Measurements from ENCODE around the gene FXYD1.
"Not testable (repeated sequence)": the region's sequence is repeated elsewhere in the genome, so short reads cannot be mapped to it uniquely, and the experiment has no call there.

The FXYD1 gene

DNA sequence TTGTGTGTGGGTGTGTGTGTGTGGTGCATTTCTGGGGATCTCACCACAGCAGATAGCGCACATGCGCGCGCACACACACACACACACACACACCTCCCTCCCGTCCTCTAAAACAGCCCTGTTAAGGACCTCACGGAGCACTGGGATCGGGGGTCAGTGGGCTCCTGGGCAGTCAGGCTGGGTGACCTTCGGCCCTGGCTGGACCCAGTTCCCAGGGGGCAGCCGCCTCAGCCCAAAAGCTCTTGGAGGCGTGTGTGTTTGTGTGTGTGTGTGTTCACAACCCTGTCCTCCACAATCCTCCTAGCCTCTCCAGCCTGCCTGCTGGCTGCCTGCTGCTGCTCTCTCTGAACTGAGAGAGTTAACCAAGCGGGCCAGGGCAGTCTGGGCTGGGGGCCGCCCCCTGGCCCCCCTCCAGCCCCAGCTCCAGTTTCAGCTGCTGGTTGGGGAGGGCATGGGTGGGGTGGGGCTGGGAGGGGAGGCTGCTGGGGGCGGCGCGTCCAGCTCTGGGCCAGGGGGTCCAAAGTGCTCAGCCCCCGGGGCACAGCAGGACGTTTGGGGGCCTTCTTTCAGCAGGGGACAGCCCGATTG lies at the start of gene FXYD1:
TSS of gene FXYD1 (plus strand) at position 520 of the 588 bp plus-strand sequence. CDS start 1,256 bp downstream, outside the sequence.
- no peak for DNase-seq (ENCODE audit: low read depth)

DNA sequence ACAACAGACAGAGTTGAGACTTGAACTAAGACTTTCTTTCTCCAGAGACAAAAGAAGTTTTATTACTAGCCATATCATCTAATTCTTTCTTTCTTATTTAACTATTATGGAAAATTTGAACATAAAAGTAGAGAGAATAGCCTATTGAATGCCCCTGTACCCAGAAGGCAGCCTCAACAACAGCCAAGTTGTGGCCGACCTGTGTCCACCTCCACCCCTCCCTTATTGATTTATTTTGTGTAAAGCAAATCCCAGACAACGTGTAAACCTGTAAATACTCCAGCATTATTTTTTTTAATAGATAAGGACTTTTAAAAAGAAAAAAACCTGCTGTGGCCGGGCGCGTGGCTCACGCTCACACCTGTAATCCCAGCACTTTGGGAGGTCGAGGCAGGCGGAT lies 49.1 kb upstream of the FXYD1 start:
- DNase-seq (ENCODE audit: low read depth) = no peak

DNA sequence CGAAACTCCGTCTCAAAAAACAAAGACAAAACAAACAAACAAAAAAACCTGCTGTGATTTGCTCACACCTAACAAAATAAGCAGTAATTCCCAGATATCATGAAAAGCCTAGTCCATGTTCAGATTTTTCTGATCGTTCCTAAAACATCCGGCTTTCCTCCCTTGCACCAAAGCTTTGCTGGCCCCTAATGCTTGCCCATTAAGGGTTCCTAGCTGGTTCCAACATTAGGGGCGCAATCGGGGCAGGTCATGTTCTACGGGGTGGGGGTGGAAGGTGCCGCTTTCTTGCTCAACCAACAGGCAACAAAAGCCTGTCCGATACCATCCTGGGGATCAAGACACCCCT lies 48.5 kb upstream of the FXYD1 start:
- no peak for DNase-seq (ENCODE audit: low read depth)

DNA sequence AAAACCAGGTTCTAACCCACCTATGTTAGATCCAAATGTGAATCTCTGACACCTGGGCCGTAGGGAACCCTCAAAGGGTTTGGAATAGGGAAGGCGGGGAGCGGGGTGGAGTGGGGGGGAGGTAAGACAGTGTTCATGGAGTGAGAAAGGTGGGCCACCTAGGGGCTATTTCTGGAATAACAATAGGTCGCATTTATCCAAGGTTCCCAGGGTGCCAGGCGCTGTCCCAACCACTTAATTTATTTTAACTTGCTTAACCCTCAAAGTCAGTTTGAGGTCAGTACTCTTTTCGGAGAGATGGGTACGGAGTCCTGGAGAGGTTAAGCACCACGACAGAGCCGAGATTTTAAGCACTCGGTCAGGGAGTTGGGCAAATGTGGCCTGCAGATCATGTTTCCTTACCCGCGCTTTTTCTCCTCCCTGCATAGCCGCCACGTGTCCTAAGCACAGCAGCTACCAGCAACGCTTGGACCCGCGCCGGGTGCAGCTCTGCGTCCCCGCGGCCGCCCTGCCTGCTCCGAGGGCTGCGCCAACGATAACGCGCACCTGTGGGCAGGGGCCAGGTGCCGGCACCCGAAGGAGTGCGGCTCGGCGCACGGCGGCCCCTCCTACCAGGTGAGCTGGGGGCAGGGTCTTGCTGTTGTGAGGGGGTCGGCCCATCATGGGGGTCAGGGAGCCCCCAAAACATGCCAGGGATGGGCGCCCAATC lies 48.0 kb upstream of the FXYD1 start:
- DNase-seq (ENCODE audit: low read depth) = no peak

DNA sequence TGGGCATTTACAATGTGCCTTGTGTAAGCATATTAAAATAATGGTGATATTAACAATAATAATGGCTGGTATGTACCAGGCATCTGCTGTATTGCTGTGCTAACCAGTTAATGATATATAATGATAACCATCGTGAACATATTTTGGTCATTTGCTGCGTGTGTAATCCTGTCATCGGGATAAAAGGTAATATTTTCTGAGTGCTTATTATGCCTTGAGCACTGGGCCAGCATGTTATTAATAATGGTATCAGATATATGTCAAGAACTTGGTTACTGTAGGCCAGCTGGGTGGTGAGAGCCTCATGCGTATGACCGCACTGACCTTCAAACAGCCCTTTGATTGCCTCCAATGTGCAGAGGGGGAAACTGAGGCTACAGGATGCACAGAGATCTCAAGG lies 45.2 kb upstream of the FXYD1 start:
- no peak for DNase-seq (ENCODE audit: low read depth)

DNA sequence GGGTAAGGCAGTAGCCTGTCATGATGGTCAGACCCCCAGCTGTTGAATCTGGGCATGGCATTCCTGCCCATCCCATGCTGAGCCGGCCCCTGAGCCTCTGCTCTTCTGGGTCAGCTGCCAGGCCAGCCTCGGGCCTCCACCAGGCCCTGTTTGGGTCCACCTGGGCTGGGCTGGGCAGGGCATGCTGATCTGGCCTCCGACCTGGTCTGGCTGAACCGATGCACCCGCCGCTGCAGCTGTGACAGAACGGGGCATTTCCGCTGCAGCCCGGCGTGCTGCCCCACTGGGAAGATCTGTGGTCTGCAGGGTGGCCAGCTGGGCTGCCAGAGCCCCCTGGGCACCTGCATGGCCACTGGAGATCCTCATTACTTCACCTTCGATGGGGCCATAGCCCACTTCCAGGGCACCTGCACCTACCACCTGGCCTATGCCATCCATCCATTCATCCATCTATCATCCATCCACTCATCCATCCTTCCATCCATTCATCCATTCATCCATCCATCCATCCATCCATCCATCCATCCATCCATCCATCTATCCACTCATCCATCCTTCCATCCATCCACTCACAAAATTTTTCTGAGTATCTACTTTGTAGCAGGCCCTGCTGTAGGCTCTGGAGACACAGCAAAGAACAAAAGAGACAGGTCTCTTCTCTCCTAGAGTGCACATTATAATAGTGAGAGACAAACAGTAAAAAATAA lies 44.5 kb upstream of the FXYD1 start:
- DNase-seq (ENCODE audit: low read depth) = no peak

DNA sequence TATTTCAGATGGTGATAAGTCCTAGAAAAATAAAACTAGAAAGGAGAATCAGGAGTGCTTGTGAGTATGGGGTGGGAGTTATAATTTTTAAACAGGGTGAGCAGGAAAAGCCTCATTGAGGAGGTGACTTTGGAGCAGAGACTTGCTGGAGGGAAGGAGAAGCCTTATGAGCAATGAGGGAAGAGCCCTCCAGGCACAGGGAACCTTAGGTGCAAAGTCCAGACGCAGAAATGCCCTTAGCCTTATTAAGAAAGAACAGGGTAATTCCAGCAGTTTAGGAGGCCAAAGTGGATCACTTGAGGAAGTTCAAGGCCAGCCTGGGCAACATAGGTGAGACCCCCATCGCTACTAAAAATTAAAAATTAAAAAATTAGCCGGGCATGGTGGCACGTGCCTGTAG lies 44.0 kb upstream of the FXYD1 start:
- no peak for DNase-seq (ENCODE audit: low read depth)

DNA sequence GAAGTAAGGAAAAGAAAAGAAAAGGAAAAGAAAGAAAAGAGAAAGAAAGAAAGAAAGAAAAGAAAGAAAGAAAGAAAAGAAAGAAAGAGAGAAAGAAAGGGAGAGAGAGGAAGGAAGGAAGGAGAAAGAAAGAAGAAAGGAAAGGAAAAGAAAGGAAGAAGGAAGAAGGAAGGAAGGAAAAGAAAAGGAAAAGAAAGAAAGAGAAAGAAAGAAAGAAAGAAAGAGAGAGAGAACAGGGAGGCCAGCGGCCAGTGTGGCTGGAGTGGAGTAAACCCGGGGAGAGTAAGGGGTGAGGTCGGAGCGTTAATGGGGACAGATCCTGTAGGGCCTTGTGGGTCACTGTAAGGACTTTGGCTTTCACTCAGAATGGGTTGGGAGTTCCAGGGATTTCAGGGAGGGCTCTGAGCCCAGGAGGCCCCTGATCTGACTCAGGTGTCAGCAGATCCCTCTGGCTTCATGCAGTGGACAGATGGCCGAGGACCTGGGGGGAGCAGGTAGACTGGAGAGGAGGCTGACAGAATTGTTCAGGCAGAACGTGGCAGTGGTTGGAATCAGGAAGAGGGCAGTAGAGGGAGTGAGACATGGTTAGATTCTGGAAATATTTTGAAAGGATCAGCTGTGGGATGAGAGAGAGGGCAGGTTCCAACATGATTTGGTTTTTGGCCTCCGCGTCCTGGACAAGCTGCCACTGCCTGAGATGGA lies 42.8 kb upstream of the FXYD1 start:
- DNase-seq (ENCODE audit: low read depth) = no peak

DNA sequence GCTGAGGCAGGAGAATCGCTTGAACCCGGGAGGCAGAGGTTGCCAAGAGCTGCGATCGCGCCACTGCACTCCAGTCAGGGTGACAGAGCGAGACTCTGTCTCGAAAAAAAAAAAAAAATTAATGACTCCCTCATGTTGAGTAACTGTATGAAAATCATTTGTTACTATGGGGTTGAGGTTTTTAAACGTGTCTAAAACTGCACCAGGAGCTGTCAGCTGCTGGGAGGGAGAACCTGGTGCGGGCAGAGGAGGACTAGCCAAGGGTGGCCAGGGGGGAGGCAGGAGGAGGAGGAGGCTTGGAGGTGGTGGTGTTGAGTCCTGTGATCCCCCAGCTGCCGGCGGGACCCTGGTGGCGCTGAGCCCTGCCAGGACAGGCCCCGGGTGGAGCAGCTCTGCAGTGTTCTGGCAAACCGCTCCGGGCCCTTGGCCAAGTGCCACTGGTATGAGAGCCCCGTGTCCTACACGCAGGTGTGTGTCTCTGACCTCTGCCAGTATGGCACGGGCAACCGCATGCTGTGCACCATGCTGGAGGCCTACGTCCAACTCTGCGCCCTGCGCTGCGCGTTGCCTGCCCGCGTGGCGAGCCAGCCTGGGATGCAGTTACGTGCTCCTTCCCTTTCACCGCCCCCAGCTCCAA lies 40.1 kb upstream of the FXYD1 start:
- DNase-seq (ENCODE audit: low read depth) = no peak

DNA sequence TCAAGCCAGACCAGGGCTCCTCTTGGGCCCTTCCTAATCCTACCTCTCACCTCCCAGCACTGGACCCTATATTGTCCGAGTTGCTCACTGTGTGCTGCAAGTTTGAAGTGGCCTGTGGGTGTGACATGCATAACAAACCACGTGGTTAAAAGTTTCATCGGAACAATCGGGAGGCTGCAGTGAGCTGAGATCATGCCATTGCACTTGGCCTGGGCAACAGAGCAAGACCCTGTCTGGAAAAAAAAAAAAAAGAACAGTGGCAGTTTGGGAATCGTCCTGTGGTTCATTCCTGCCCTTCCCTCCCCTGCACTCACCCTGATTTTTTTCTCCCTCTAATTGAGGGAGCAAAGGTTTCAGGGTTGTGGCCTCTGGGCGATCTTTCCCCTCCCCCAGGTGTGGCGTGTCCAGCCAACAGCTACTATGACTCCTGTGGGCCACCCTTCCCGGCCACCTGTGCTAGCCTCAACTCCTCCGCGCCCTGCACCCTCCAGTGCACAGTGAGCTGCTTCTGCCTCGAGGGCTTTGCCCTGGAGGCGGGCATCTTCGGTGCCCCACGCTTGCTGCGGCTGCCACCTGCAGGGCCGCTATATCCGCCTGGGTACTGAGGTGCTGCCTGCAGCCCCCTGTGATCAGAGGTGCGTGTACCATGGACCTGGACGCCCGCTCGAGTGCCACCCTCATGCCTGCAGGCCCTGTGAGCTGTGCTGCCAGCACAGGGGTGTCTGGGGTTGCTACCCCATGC lies 39.3 kb upstream of the FXYD1 start:
- no peak for DNase-seq (ENCODE audit: low read depth)

DNA sequence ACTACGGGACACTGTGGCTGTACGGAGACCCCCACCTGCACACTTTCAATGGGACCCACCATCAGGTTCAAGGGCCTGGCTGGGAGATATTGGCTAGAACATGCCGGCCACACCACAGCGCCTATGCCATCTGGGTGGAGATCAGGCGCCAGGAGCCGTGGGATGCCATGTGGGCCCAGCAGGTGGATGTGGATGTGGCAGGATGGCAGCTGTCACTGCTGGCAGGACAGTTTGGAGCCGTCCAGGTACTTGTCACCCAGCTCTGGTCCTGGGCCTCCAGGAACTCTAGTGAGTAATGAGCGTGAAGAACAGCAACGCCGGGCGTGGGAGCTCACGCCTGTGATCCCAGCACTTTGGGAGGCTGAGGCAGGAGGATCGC lies 38.7 kb upstream of the FXYD1 start:
- no peak for DNase-seq (ENCODE audit: low read depth)

DNA sequence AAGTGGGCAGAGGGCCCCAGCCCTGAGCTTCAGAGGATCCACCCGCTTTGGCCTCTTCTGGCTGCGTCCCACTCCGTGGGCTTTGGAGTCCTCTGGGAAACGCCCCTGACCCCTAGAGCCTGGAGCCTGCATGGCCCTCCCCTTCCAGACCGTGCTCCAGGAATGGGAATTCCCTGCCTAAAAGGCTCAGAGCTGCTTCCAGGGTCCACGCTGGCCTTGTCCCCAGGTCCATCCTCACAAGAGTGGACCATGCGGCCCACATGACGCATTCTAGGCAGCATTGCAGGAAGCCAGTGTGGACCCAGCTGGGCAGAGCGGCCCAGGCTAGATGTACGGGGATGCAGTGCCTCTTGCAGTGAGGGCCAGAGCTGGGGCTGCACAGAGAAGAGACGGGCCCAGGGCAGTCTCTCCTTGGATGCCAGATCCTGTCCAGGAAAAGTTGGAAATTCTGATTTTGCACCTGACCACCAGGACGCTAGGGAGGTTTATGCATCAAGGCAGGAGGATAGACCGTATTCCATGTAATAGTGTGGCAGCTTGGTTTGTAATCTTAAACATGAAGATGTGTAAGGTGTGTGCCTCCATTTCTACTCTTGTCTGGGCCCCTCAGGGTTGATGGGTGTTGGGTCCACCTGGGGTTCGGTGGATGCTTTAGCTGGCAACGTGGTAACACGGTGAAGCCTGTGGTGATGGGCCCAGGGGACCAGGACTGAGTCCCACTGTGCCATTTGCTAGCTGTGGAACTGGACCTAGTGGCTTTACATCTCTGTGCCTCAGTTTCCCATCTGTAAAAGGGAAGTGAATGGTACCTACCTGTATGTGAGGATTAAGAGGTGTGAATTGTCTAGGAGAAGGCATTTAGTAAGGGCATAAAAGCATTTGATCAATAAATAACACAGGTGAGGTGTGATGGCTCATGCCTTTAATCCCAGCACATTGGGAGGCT lies 37.8 kb upstream of the FXYD1 start:
- DNase-seq (ENCODE audit: low read depth) = no peak

DNA sequence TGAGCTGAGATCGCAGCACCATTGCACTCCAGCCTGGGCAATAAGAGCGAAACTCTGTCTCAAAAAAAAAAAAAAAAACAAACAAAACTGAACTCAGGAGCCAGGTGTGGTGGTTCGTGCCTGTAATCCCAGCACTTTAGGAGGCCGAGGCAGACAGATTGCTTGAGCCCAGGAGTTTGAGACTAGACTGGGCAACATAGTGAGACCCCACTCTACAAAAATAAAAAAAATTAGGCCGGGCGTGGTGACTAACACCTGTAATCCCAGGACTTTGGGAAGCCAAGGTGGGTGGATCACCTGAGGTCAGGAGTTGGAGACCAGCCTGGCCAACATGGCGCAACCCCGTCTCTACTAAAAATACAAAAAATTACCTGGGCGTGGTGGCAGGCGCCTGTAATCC lies 36.7 kb upstream of the FXYD1 start:
- DNase-seq (ENCODE audit: low read depth) = not testable (repeated sequence)

DNA sequence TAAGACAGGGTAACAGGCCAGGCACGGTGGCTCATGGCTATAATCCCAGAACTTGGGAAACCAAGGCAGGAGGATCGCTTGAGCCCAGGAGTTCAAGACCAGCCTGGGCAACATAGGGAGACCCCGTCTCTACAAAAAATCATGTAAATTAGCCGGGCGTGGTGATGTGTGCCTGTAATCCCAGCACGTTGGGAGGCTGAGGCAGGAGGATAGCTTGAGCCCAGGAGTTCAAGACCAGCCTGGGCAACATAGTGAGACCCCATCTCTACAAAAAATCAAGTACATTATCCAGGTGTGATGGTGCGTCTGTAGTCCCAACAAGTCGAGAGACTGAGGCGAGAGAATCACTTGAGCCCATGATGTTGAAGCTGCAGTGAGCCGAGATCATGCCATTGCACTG lies 35.0 kb upstream of the FXYD1 start:
- DNase-seq (ENCODE audit: low read depth) = not testable (repeated sequence)

DNA sequence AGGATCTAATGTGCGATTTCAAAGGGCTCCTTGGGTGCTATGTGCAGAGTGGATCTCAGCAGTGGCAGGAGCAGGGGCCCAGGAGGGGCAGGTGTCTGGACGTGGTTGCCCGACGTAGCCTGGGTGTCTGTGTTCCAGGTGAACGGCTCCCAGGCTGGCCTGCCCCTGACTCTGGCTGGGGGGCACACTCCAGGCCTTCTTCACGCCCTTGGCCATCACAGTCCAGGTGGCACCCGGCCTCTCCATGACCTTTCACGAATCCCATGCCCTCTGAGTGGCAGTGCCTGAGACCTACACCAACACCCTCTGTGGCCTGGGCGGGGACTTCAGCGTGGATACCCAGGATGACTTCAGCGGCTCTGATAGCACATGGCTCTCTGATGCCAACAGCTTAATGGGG lies 34.3 kb upstream of the FXYD1 start:
- DNase-seq (ENCODE audit: low read depth) = no peak

DNA sequence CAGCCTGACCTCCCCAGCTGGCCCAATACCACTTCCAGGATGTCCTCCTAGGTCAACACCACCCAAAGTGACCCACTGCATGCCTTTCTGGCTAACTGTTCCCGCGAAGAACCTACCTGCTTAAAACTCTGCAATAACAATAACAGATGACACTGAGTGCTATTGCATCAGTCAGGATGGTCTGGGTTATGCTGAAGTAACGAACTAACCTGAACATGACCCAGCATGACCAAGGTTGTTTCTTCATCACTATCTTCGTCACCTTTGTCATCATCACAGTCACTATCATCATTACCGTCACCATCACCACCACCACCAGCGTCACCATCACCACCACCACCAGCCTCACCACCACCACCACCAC lies 33.6 kb upstream of the FXYD1 start:
- DNase-seq (ENCODE audit: low read depth) = no peak

DNA sequence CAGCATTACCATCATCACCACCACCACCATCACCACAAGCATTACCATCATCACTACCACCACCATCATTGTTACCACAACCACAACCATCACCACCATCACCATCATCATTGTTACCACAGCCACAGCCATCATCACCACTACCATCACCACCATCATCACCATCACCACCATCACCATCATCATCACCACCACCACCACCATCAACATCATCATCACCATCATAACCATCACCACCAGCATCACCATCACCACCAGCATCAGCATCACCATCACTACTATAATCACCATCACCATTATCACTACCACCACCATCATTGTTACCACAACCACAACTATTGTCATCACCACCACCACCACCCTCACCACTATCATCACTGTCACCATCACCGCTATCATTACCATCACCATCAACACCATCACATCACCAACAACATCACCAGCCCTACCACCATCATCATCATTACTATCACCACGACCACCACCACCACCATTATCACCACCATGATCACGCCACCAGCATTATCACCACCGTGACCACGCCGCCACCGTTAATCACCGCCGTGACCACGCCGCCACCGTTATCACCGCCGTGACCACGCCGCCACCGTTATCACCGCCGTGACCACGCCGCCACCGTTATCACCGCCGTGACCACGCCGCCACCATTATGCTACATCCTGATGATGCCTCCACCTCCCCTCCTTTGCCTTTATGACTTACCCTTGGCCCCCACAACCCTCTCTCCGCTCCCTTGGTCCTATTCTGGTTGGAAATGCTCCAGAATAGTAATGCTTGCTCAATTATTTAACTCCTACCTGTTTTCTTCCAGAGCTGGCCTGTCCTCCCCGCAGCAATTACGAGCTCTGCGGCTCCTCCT lies 33.0 kb upstream of the FXYD1 start:
- DNase-seq (ENCODE audit: low read depth) = no peak

DNA sequence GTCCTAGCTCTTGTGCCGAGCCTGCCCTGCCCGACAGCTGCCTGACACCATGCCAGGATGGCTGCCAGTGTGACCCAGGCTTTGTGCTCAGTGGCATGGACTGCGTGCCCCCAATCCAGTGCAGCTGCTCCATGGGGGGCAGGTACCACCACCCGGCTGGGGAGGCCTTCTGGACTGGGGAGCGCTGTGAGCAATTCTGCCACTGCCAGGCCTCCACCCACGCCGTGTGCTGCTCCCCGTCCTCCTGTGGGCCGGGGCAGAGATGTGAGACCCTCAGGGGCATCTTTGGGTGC lies 32.4 kb upstream of the FXYD1 start:
- DNase-seq (ENCODE audit: low read depth) = no peak

DNA sequence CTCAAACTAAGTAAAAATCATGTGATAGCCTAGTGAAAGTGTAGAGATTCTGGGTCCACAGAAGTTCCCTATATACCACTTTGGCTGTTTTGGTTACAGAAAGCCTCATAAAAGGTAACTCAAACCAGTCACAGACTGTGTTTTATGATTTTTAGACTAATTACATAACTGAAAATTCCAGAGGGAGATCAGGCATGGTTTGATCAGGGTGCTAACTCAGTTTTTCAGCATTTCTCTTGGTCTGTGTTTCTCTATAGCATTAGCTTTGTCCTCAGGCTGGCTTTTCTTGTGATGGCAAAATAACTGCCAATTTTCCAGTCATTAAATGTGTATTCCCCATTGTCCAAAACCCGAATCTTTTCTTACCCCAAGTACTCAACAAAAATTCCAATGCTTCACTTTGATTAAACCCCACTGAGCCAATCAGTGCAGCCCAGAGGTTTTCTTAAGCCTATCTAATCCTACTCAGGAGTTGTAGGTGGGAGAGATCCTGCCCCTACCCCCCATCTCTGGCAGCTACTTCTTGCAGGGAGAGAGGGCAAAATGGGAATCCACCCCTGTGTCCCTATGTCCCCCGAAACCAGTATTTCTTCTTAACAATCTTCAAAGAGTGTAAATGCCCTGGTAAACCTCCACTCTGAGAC lies 31.6 kb upstream of the FXYD1 start:
- DNase-seq (ENCODE audit: low read depth) = no peak
